ENCODE measurements around the gene CLEC1A. TPM values are rescaled to one million over a fixed set of nuclear protein-coding genes. Genes with fewer than 3 reads are reported as not detected.
A peak's percentile ranks its signal among the peaks of the same experiment; 100 is the strongest.

Gene CLEC1A
- total RNA-seq, 4 donors from 2014 or later, result 2.1 TPM; not detected in 3

DNA sequence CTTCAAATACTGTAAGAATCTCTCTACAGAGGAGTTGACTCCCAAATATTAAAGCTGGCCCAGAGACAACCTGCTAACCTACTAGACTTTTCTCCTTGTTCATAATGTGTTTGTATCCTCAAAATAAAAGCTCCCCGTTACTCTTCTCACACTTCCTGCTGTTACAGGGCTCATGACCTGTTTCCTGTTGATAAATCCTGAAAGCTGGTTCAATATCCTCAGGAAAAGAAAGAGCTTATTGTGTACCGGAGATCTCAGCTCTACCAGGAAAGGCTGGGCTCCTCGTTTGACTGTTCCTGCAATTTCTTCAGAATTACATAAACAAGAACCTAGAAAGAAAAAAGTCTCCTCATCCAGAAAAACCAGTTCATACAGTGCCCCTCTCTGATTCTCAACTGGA, 30.8 kb downstream of the CLEC1A start:
- Histone ChIP-seq H3K4me3 (no peak overlapping the region), H3K9me3 (no peaks in the 10 kb centered on the region), H3K27me3 (no peaks in the 10 kb centered on the region), H3K27ac (peak overlapping the region in 3 of 4 donors; percentile 21 to 54 (median 42)), H3K36me3 (no peaks in the 10 kb centered on the region), H3K4me1 (no peaks in the 10 kb centered on the region)
- TF ChIP-seq, protein P1, sequence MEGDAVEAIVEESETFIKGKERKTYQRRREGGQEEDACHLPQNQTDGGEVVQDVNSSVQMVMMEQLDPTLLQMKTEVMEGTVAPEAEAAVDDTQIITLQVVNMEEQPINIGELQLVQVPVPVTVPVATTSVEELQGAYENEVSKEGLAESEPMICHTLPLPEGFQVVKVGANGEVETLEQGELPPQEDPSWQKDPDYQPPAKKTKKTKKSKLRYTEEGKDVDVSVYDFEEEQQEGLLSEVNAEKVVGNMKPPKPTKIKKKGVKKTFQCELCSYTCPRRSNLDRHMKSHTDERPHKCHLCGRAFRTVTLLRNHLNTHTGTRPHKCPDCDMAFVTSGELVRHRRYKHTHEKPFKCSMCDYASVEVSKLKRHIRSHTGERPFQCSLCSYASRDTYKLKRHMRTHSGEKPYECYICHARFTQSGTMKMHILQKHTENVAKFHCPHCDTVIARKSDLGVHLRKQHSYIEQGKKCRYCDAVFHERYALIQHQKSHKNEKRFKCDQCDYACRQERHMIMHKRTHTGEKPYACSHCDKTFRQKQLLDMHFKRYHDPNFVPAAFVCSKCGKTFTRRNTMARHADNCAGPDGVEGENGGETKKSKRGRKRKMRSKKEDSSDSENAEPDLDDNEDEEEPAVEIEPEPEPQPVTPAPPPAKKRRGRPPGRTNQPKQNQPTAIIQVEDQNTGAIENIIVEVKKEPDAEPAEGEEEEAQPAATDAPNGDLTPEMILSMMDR (IDR thresholded peaks at IDR 0.05), result no peak
- no peak for TF ChIP-seq POLR2A (IDR thresholded peaks at IDR 0.05)
- DNase-seq, result no peak

DNA sequence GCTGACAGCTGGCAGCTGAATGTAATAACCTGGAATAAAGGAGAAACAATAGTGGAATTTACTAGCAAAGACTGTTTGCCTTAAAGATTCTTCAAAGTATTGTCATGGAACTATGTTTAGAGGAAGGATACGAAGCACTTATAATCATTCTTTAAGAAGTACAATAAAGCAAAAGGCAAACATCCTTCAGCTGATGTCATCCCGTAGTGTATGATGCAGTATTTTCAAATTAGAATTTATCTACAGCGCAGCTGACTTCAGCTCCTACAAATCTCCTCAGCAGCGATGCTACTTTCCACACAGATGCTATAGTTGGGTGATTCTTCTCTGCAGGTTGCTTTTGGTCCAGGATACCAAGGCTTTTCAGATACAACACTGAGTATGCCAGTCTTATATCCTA, 31.5 kb downstream of the CLEC1A start:
- no peak overlapping the region for H3K4me3 ChIP-seq
- H3K9me3 ChIP-seq, result no peaks in the 10 kb centered on the region
- H3K4me1 ChIP-seq, result no peaks in the 10 kb centered on the region
- no peak for DNase-seq
- H3K27ac ChIP-seq, result peak overlapping the region in 1 of 4 donors; percentile 6
- TF ChIP-seq, protein P1 (IDR thresholded peaks at IDR 0.05), result no peak
- TF ChIP-seq POLR2A (IDR thresholded peaks at IDR 0.05), result no peak
- H3K36me3 ChIP-seq, result no peaks in the 10 kb centered on the region
- no peaks in the 10 kb centered on the region for H3K27me3 ChIP-seq

DNA sequence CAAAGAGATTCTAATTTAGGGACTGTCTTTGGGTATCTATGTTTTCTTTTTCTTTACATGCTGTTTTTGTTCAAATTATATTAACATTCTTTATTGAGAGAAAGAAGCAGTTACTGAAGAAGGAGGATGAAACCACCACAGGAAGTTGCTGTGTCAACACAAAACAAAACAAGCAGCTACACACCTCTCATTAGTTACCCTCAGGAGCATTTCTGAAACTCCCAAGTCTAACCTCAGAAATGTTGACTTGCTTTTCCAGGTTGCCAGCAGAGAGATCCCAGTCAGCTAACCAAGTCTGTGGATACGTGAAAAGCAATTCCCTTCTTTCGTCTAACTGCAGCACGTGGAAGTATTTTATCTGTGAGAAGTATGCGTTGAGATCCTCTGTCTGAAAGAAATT, 33.5 kb downstream of the CLEC1A start:
- DNase-seq, result no peak
- no peak overlapping the region for H3K4me3 ChIP-seq
- H3K36me3 ChIP-seq, result no peaks in the 10 kb centered on the region
- no peaks in the 10 kb centered on the region for H3K4me1 ChIP-seq
- no peak overlapping the region for H3K27ac ChIP-seq
- no peaks in the 10 kb centered on the region for H3K9me3 ChIP-seq
- TF ChIP-seq POLR2A (IDR thresholded peaks at IDR 0.05), result no peak
- TF ChIP-seq, protein P1 (IDR thresholded peaks at IDR 0.05), result no peak
- H3K27me3 ChIP-seq, result no peaks in the 10 kb centered on the region

DNA sequence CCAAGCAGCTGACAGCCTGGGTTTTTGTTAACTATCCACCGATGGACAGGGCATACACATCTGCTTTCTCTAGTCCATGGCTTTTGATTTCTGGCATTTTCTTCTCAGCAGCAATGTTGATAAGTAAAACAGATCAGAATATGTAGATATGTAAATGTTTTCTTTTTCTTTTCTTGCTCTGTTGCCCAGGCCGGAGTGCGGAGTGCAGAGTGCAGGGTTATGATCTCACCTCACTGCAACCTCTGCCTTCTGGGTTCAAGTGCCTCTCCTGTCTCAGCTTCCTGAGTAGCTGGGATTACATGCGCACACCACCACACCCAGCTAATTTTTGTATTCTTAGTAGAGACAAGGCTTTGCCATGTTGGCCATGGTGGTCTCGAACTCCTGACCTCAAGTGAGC, 40.4 kb downstream of the CLEC1A start:
- DNase-seq, result no peak
- no peaks in the 10 kb centered on the region for H3K4me1 ChIP-seq
- no peaks in the 10 kb centered on the region for H3K27me3 ChIP-seq
- H3K4me3 ChIP-seq, result no peak overlapping the region
- no peaks in the 10 kb centered on the region for H3K36me3 ChIP-seq
- H3K9me3 ChIP-seq, result no peaks in the 10 kb centered on the region
- TF ChIP-seq, protein P1 (IDR thresholded peaks at IDR 0.05), result no peak
- TF ChIP-seq POLR2A (IDR thresholded peaks at IDR 0.05), result no peak
- H3K27ac ChIP-seq, result no peak overlapping the region

DNA sequence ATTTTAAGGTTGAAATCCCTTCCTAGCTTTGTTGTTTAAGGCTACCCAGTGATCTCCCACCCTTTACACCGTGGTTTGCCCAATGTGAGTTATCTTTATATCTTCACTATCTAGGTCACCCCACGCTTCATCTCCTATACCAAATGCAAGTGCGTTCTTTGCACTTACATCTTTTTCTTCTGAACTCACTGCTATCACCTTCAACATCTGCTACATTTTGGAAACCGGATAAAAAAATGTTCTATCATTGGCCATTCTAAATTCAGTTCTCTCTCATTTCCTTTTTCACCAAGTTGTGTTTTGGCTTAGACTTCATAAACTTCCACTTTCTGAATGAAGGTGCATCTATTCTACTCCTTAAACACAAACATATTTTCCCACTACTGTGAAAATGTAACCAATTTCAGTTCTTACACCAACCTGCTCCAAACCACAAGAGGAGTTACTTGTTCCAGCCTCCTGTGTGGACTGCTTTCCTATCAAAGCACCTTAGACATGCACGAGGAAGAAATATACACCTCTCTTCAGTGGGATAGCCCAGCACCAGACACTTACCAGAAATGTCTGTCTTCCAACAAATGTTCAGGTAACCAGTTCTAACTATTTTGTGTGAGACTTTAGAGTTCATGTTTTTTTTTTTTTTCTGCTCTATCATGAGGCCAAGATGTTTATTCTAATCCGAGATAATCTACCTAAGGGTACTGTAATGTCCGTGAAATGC, 46.4 kb downstream of the CLEC1A start:
- no peak for DNase-seq
- Histone ChIP-seq H3K27ac (no peak overlapping the region), H3K4me1 (no peaks in the 10 kb centered on the region), H3K36me3 (no peaks in the 10 kb centered on the region), H3K27me3 (no peaks in the 10 kb centered on the region), H3K4me3 (no peak overlapping the region), H3K9me3 (no peaks in the 10 kb centered on the region)
- TF ChIP-seq, protein P1 (IDR thresholded peaks at IDR 0.05), result no peak
- no peak for TF ChIP-seq POLR2A (IDR thresholded peaks at IDR 0.05)
